ENCODE results near the gene RELN.

Gene RELN

DNA sequence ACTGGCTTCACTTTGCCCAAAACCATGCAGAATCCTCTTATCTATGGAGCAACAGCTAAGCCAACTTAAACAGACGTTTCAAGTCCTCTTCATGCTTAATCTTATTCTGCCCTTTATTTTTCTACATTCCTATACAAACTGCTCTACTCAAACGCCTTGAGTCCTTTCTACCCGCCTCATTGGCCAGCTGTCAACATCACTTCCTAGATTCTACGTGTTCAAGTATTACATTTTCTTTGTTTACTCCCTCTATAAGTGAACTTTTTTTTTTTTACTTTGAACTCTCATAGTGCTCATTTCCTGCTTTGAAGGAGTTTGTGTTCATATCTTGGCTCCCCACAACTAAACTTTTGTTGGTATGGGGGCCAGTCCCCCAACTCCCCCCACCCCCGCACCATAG, 514.5 kb downstream of the RELN start:
- no peak for DNase-seq (ENCODE audit: low read depth)

DNA sequence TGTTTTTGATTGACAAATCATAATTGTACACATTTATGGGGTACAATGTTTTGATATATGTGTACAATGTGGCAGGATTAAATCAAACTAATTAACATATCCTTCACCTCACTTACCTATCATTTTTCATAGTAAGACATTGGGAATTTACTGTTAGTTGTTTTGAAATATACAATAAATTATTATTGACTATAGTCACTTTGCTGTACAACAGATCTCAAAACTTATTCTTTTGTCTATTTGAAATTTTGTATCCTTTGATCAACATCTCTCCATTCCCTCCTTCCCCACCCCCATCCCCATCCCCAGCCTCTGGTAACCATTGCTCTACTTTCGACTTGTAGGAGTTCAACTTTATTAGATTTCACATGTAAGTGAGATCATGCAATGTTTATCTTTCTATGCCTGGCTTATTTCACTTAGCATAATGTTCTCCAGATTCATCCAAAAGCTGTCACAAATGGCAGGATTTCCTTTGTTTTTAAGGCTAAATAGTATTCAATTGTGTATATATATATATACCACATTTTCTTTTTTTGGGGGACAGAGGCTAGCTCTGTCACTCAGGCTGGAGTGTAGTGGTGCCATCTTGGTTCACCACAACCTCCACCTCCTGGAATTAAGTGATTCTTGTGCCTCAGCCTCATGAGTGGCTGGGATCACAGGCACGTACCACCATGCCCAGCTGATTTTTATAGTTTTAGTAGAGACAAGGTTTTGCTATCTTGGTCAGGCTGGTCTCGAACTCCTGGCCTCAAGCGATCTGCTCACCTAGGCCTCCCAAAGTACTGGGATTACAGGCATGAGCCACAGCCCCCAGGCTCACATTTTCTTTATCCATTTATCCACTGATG, 520.1 kb downstream of the RELN start:
- DNase-seq (ENCODE audit: low read depth), result no peak

DNA sequence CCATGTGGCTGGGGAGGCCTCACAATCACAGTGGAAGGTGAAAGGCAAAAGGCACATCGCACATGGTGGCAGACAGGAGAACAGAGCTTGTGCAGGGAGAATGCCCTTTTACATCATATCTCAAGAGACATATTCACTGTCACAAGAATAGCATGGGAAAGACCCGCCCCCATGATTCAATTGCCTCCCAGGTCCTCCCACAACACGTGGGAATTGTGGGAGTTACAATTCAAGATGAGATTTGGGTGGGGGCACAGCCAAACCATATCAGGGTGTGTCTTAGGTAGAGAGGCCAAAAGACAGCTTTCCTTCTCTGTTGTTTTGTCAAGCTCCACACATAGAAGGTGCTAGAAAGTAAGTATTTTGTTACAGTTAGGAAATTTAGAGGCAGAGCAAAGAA, 522.6 kb downstream of the RELN start:
- DNase-seq (ENCODE audit: low read depth), result no peak

DNA sequence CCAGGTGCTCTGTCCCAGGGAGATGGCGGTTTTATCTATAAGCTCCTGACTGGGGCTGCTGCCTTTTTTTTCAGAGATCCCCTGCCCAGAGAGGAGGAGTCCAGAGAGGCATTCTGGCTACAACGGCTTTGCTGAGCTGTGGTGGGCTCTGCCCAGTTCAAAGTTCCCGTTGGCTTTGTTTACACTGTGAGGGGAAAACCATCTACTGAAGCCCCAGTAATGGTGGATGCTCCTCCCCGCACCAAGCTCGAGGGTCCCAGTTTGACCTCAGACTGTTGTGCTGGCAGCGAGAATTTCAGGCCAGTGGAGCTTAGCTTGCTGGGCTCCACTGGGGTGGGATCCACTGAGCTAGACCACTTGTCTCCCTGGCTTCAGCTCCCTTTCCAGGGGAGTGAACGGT, 527.1 kb downstream of the RELN start:
- DNase-seq (ENCODE audit: low read depth), result no peak

DNA sequence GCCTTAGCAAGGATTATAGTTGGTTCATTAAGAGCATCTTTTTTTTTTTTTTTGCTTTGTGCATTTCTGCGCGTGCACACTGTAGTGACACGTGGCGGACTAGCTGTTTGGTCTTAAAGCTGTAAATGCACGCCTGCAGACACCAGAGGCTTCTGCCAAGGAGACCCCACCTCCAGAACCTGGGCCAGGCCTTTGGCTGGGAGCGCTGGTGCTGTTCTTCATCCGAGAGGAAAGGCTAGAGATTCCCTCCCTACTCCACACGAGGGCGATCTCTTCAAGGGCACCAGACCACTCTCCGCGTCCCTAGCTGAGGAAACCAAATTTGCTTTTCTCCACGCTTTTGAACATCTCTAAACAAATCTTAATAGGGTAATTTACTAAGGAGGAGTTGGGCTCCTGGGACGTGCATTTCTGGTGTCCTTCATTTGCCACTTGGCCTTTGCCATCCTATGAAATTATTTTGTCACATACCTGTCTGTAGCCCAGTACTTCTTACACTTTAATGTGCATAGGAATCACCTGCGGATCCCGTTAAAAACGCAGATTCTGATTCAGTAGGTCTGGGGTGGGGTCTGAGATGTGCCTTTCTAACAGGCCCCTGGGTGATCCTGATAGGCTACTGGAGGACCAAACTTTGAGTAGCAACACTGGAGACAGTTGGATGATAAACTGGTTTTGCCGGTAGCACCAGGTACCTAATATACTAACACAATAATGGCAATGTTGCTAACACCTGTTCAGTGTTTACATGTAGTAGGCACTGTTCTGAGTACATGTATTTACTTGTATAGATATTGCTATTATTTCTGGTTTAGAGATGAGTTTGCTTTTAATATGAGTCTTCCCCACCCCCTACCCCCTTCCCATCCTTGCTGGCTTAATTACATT, 542.1 kb downstream of the RELN start:
- DNase-seq (ENCODE audit: low read depth), result no peak

DNA sequence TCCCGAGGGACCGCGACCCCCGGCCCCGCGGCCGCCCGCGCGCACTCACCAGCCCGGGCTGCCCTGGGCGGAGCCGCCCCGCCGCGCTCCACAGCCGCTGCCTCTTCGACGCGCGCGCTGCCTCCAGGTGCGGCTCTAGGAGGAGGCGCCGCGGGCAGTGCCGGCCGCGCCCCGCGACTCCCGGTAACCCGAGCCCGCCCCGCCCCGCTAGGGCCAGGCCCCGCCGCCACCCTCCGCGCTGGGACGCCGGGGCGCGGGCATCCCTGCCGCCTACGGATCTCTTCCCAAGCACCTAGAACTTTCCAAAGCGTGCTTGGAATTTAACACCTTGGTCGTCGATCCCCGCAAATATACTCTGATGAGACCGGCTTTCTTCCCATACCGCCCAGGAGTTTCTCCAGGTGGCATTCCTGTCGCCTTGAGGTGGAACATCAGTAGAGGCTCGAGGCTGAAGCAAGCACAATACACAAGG, 543.4 kb downstream of the RELN start, which contains the start of gene SLC26A5:
TSS of gene SLC26A5 (minus strand) at position 159 of the 472 bp plus-strand sequence. CDS start 24,693 bp downstream, outside the sequence.
- DNase-seq (ENCODE audit: low read depth), result no peak

DNA sequence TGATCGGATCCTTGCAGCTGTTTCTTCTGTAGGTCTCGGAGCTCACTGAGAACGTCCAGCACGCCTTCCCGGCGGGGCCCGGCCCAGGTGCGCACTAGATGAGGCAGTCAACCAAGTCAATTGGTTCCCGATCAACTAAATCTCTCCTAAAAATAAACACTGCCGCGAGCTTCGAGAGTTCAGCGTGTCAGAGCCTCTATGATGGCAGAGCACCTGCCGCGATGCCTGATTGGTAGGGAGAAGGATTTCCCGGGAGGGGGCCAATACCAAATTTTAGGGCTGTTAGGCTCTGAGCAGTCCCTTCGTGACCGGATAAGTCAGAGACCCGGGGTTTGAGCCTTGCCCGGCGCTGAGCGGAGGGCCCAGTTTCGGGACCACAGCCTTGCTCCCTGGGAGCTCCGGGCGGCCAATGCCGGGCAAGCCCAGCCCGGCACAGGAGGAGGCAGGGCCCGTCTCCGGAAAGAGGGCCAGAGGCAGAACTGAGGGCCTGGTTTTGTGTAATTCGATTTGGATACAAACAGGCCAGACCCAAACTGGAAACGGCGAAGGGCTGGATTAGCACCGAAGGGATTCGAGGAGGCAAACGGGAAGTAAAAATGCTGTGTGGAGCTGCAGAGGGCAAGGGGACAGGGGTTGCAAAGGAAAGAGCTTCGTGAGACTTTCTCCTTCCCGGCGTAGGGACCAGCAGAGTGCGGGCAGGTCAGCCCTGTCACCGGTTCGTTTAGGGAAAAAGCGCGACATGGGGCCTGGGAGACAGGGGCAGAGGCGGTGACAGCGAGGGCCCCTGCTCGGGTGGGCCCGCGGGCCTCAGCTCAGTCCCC, 544.0 kb downstream of the RELN start:
- DNase-seq (ENCODE audit: low read depth), result no peak

DNA sequence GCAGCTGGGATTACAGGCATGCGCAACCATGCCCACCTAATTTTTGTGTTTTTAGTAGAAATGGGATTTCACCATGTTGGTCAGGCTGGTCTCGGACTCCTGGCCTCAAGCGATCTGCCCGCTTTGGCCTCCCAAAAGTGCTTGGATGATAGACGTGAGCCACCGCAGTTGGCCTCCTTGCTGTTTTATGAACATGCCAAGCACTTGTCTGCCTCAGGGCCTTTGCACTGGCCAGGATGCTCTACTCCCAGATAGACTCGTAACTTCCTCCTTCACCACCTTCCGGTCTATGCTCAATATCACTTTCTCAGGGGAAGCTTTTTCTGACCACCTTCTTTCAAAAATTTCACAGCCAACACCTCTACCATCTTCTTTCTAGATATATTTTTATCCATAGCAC, 549.8 kb downstream of the RELN start:
- DNase-seq (ENCODE audit: low read depth), result no peak

DNA sequence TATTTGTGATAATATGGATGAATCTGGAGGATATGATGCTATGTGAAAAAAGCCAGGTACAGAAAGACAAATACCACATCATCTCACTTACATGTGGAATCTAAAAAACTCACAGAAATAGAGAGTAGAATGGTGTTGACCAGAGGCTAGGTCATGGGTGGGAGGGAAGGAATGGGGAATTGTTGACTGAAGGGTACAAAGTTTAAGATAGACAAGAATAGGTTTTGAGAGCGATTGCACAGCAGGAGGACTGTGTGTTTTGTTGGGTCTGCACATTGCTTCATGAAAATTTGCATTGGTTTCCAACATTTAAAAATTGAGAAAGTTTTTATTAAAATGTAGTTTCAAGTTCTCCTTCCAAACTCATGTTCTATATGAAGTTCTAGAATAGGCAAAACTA, 551.8 kb downstream of the RELN start:
- no peak for DNase-seq (ENCODE audit: low read depth)

DNA sequence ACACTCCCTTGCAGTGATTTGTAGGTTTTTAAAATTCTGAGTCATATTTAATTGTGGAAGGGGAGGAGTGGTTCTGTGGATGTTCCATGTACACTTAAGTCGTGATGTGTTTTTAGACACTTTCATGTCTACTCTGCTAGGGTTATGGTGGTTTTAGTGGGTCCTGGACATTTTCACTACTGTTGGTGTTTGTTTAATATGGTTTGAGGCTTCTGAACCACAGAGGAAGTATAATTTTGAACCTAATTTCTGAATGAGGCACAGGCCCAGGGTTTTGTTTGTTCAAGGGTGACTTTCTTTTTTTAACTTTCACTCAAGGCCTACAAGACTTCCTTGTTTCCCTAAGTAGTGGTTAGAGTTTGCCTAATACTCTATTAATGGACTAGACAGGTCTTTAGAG, 556.7 kb downstream of the RELN start:
- no peak for DNase-seq (ENCODE audit: low read depth)

DNA sequence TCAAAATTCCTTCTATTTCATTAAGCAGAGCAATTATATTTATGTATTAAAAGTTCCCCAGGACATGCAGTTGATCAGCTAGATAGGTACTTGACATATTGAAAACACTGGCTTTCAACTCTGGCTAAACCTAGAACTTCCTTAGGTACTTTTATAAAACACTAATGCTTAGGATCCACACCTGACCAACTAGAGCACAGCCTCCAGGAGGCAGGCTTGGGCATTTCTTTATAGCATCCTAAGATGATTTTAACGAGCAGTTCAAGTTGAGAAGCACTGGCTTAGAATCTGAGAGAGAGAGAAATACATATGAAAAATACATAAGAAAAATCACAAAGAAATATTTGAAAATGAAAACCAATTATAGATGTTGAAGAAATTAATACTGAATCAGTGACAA, 564.3 kb downstream of the RELN start:
- no peak for DNase-seq (ENCODE audit: low read depth)

DNA sequence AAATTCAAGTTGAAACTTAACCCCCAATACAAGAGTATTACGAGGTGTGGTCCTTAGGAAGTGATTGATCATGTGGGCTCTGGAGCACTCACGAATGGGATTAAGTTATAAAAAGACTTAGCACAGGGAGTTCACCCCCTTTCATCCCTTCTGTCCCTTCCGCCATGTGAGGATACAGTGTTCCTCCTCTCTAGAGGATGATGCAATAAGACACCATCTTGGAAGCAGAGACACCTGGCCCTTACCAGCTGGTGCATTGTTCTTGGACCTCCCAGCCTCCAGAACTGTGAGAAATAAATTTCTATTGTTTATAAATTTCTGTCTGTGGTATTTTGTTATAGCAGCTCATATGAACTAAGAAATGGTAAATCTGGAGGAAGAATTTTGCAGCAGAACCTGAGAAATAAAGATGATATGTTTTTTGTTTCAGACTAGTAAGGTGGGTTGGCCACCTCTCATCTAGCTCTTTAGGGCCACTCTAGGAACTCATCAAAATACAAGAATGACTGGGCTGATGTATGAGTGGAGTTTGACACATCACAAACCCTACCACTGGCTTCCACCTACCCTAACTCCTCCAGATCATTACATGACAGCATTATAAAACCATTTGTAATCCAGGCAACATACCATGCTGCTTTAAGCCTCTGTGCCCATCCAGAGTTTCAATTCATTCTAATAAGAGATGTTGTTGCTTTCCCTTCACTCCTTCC, 565.8 kb downstream of the RELN start:
- no peak for DNase-seq (ENCODE audit: low read depth)
